Measurements from ENCODE around the gene SOHLH1.

GRCh38 chr9:135732569-135733257 lies 33.4 kb upstream of the SOHLH1 start:
- TF ChIP-seq CTCF (conservative IDR thresholded peaks at IDR 0.05) (no peak), EZH2 (IDR thresholded peaks at IDR 0.05; ENCODE audit: low read depth) (no peak)
